Activated gamma-delta T cell treated with Interleukin-2 at 50 U/mL for 16 hours (primary cell): ENCODE measurements around the gene GRID1.

Experiments used
- DNase-seq: peaks from one replicate; pipeline ENCODE4 v3.0.0-alpha.2; 2020

The GRID1 gene

DNA sequence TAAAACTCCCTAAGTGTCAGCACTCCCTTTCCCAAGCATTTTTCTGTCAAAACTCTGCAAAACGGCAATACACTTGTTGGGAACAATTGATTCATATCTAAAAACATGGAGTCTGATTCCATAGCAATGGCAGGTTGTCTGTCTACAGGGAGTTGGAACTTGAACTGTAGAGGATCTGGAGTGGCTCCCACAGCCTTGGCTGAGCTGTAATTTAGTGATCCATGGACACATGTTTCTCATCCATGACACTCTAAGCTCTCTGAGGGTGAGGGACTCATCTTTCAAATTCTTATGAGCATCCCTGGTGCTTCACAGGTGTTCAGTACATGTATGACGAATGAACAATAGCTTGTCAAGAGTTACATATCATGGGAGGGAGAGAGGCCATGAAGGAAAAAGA lies 466.1 kb downstream of the GRID1 start:
- DNase-seq = no peak

GRCh38 chr10:85900061-85900460 lies 466.5 kb downstream of the GRID1 start:
- no peak for DNase-seq

- DNase-seq = no peak
Measured at GRCh38 chr10:85891472-85891871, 475.1 kb downstream of the GRID1 start.

- DNase-seq = no peak
Measured at GRCh38 chr10:85888559-85888958, 478.0 kb downstream of the GRID1 start.

GRCh38 chr10:85888004-85888403 lies 478.6 kb downstream of the GRID1 start:
- DNase-seq = no peak

- DNase-seq = no peak
Measured at GRCh38 chr10:85874208-85874607, 492.4 kb downstream of the GRID1 start.

DNA sequence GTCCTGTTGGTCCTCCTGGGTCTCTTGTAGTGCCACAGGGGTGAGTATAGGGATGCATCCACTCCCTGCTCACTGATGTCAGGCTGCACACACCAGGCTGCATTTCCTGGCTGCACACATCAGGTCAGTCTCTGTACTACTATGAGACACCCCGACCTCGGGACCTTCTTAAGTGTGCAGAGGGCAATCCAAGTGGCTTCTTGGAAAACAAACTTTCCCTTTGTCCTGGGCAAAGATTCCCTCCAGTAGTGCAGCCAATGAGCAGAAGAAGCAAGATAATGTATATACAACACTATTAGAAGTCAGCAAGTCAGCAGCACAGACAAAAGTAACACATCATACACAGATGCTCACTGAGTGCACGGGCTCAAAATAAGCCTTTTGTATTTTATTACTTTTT lies 493.5 kb downstream of the GRID1 start:
- DNase-seq = no peak

GRCh38 chr10:85868627-85869499 lies 497.7 kb downstream of the GRID1 start:
- DNase-seq = no peak

DNA sequence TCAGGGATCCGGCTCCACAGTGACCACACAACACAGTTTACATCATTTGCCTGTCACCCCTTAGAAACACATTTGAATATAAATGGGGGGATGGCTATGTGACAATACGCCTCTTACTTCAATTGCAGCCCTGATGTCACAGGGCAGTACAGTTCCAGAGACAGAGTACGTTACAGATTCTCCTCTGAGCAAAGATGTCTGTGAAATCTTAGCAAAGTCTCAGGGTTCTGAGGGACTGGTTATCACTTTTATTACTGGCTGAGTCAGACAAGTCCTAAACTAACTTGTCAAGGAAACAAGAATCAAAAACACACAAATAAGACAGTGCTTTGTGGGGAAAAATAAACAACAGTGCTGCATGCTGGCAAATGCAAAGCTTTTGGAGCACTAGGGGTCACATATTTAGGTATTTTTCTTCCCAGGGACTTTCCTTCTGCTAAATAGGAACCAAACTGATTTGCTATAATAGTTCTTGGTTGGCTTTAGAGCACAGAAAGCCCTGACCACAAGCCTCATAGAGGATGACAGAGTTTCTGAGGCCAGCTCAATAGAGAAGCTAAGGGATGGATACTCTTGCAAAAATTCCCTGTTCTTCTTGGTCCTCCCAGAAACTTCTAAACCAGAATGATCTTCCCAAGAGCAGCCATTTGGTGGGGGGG lies 501.6 kb downstream of the GRID1 start:
- DNase-seq = no peak

GRCh38 chr10:85864173-85864549 lies 502.4 kb downstream of the GRID1 start:
- DNase-seq = no peak

DNA sequence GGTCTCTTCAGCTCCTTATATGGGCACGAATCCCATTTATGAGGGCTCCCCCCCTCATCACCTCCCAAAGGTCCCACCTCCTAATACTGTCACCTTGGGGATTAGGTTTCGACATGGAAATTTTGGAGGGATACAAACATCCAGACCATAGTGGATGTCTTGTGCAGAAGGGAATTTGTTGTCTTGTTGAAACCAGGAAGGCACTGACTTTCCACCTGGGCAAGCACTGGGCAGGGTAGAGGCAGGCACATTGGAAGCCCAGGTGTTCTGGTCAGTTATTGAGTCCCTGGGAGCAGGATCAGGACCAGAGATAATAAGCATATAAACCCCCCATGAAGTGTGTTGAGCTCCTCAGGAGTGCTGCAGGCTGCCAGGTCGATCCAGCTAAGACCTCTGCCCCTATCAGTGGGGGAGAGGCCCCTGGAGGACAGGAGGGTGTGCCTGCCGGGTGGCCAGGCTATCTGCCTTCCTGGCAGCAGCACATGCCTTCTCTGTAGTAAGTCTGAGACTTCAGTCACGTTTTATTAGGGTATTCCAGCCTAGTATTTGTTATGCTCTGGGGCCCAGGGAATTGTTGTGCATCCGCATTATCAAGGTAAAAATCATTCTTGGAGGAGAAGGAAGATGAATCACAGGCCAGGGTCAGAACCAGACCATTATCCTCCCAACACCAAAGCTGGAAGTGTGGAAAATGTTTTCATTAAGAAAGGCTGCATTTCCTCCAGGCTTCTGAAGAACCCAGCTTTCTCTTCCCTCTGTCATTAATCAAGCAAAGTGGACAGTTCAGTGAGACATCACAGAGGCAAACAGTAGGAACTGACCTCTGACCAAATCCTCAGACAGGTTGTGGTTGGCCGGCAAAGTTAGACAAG lies 503.1 kb downstream of the GRID1 start:
- no peak for DNase-seq

DNA sequence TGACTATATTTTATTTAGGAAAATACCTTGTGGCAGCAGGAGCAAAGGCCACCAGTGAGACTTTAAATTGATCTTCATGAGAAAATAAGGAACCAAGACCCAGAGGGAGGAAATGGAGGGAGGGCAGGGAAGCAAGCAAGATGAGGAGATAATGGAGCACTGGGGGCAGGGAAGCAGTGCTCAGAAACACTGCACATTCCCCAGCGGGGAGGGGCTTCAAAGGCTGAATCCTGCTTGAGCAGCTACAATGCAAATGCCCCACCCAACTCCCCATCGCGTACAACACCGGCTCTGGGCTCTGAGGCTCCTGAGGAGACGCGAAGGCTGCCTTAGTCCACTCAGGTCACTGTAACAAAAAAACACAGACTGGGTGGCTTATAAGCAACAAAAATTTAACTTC lies 503.8 kb downstream of the GRID1 start:
- DNase-seq = no peak

- no peak for DNase-seq
Measured at GRCh38 chr10:85861513-85862197, 504.9 kb downstream of the GRID1 start.

GRCh38 chr10:85859859-85860258 lies 506.7 kb downstream of the GRID1 start:
- DNase-seq = no peak

GRCh38 chr10:85858776-85859515 lies 507.6 kb downstream of the GRID1 start:
- DNase-seq = no peak

- DNase-seq = no peak
Measured at GRCh38 chr10:85857791-85858190, 508.8 kb downstream of the GRID1 start.

DNA sequence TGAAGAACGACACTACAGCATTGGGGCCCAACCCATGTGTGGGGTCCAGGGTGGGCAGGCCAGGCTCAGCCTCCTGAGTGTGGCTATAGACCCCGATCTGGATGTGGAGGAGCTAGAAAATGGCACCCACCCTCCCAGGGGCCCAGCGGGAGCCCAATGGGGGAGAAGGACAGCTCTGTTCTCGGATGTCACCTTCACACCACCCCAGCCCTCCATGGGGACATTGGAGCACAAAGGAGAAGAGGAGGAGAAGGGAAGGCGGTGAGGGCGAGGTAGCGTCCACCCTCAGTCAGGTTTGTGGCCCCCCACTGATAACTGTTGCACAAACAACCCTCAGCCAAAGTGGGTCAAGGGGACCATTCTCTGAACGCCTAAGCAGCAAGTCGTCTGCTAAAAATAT lies 509.3 kb downstream of the GRID1 start:
- no peak for DNase-seq

DNA sequence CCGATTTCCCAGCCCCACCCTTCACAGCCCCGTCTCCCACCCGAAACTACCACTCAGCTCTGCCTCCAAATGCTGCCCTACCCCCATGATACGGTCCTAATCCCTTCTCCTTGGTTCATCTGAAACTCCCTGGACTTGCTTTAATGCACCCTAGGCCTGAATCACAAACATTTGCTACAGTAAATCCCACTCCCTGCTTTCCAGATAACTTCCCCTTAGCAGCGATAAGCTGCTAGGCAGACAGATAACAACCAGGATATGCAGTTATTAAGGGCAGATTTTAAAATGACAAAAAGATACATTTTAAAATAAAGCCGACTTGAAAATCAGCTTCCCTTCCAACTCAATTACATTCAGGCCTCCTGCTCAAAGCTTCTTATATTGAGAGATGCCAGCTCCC lies 514.7 kb downstream of the GRID1 start:
- no peak for DNase-seq

- no peak for DNase-seq
Measured at GRCh38 chr10:85851325-85851724, 515.3 kb downstream of the GRID1 start.

DNA sequence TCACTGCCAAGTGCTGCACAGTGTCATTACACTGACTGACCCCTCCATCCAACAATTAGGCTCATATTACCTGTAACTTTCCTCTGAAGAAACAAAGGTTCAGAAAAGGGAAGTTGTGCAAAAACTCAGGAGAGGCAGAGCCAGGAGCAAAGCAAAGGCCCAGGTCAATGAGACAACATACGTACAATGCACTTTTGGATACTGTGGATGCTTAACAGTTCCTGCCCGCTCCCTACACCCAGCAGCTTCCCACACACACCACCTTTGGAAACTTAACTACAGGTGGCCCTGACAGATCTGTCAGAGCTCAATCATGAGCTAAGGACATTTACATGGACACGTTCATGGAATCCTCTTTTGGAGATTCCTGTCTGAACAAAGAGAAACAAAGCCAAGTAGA lies 515.9 kb downstream of the GRID1 start:
- no peak for DNase-seq

- no peak for DNase-seq
Measured at GRCh38 chr10:85849315-85849714, 517.3 kb downstream of the GRID1 start.

DNA sequence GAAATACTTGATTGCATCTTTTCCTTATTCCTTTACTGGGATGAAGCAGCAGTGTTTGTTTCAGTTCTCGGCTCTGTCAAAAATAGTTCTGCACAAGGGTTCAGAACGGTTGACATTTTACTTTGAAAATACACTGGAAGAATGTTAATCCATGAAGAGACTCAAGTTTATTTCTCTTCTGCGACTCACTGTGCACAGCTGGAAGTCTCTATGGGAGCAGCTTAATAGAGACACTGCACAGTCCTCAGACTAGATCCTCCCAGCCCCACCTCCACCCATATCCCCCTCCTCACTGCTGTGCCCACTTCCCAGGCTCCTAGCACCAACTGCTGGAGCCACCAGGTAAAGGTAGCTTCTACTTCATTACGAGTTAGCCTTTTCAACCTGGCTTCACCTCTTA lies 517.8 kb downstream of the GRID1 start:
- DNase-seq = no peak
